SK-N-SH treated with all-trans-retinoic acid at 6 μM for 48 hours (cell line): ENCODE data around the gene CNN2.

Experiments
- ATAC-seq: fragments of 200-7000 bp; cut with Tn5 transposase; 3 replicates; pipeline ENCODE4 v1.9.1; 2020; ENCODE audit warnings: mild to moderate bottlenecking, moderate library complexity
- ARNTL ChIP-seq: fragments of 450-650 bp; formaldehyde crosslinking; IDR thresholded peaks from 2 replicates; pipeline ENCODE4 v1.5.0; 2020; ENCODE audit warnings: low read depth, mild to moderate bottlenecking, moderate library complexity, borderline replicate concordance
- CSDC2 ChIP-seq: fragments of 250-450 bp; sonication (Bioruptor Pico); IDR thresholded peaks from 2 replicates; pipeline ENCODE4 v1.5.0; 2020; ENCODE audit warnings: mild to moderate bottlenecking, moderate library complexity
- CSRNP3 ChIP-seq: fragments of 250-450 bp; sonication (Bioruptor Pico); IDR thresholded peaks from 2 replicates; pipeline ENCODE4 v1.5.1; 2021; ENCODE audit warnings: mild to moderate bottlenecking, moderate library complexity
- ESRRG ChIP-seq: fragments of 250-450 bp; sonication (Bioruptor Pico); IDR thresholded peaks from 2 replicates; pipeline ENCODE4 v1.6.1; 2021; ENCODE audit warnings: mild to moderate bottlenecking
- GLIS3 ChIP-seq: fragments of 250-450 bp; sonication (Bioruptor Pico); IDR thresholded peaks from 2 replicates; pipeline ENCODE4 v1.5.0; 2020; ENCODE audit warnings: mild to moderate bottlenecking, moderate library complexity
- ISL1 ChIP-seq: fragments of 250-450 bp; sonication (Bioruptor Pico); IDR thresholded peaks from 2 replicates; pipeline ENCODE4 v2.1.2; 2022; ENCODE audit warnings: mild to moderate bottlenecking, moderate library complexity
- OSR1 ChIP-seq: fragments of 250-450 bp; sonication (Bioruptor Pico); IDR thresholded peaks from 2 replicates; pipeline ENCODE4 v1.8.0; 2022; ENCODE audit warnings: moderate library complexity, mild to moderate bottlenecking, inconsistent platforms
- PATZ1 ChIP-seq: fragments of 250-450 bp; sonication (Bioruptor Pico); IDR thresholded peaks from 2 replicates; pipeline ENCODE4 v1.8.0; 2020; ENCODE audit warnings: mild to moderate bottlenecking, moderate library complexity, borderline replicate concordance
- POU6F1 ChIP-seq: fragments of 250-450 bp; sonication (Bioruptor Pico); IDR thresholded peaks from 2 replicates; pipeline ENCODE4 v1.8.0; 2021; ENCODE audit warnings: low read depth, mild to moderate bottlenecking, moderate library complexity, borderline replicate concordance
- PPARA ChIP-seq: fragments of 250-450 bp; sonication (Bioruptor Pico); IDR thresholded peaks from 2 replicates; pipeline ENCODE4 v1.5.0; 2020; ENCODE audit warnings: mild to moderate bottlenecking, borderline replicate concordance
- SNAI2 ChIP-seq: fragments of 250-450 bp; sonication (Bioruptor Pico); IDR thresholded peaks from 2 replicates; pipeline ENCODE4 v1.5.0; 2020; ENCODE audit warnings: mild to moderate bottlenecking, moderate library complexity
- TCF4 ChIP-seq: fragments of 250-450 bp; sonication (Bioruptor Pico); IDR thresholded peaks from 2 replicates; pipeline ENCODE4 v1.8.0; 2021; ENCODE audit warnings: mild to moderate bottlenecking, moderate library complexity, borderline replicate concordance
- TOX ChIP-seq: fragments of 250-450 bp; sonication (Bioruptor Pico); IDR thresholded peaks from 2 replicates; pipeline ENCODE4 v1.8.0; 2021; ENCODE audit warnings: mild to moderate bottlenecking, moderate library complexity, borderline replicate concordance
- ZC3H10 ChIP-seq: fragments of 250-450 bp; sonication (Bioruptor Pico); IDR thresholded peaks from 2 replicates; pipeline ENCODE4 v1.5.1; 2021; ENCODE audit warnings: mild to moderate bottlenecking, moderate library complexity
- ZFP3 ChIP-seq: fragments of 250-450 bp; sonication (Bioruptor Pico); IDR thresholded peaks from 2 replicates; pipeline ENCODE4 v1.5.0; 2020; ENCODE audit warnings: mild to moderate bottlenecking, moderate library complexity
- ZNF565 ChIP-seq: fragments of 450-650 bp; formaldehyde crosslinking; conservative IDR thresholded peaks from 2 replicates; pipeline ENCODE4 v1.5.0; 2020; ENCODE audit warnings: low read depth, mild to moderate bottlenecking, moderate library complexity
- ZNF70 ChIP-seq: fragments of 450-650 bp; formaldehyde crosslinking; IDR thresholded peaks from 2 replicates; pipeline ENCODE4 v1.5.0; 2020; ENCODE audit warnings: mild to moderate bottlenecking, moderate library complexity
- ZNF8 ChIP-seq: fragments of 450-650 bp; formaldehyde crosslinking; IDR thresholded peaks from 2 replicates; pipeline ENCODE4 v1.5.0; 2020; ENCODE audit warnings: mild to moderate bottlenecking, moderate library complexity
- TF ChIP-seq, protein P1 (sequence below): fragments of 250-450 bp; sonication (Bioruptor Pico); IDR thresholded peaks from 2 replicates; pipeline ENCODE4 v1.5.0; 2020; ENCODE audit warnings: mild to moderate bottlenecking, moderate library complexity
- TF ChIP-seq, protein P2 (sequence below): fragments of 250-450 bp; sonication (Bioruptor Pico); IDR thresholded peaks from 2 replicates; pipeline ENCODE4 v1.5.1; 2020; ENCODE audit warnings: low read depth, mild to moderate bottlenecking, moderate library complexity

Gene CNN2

DNA sequence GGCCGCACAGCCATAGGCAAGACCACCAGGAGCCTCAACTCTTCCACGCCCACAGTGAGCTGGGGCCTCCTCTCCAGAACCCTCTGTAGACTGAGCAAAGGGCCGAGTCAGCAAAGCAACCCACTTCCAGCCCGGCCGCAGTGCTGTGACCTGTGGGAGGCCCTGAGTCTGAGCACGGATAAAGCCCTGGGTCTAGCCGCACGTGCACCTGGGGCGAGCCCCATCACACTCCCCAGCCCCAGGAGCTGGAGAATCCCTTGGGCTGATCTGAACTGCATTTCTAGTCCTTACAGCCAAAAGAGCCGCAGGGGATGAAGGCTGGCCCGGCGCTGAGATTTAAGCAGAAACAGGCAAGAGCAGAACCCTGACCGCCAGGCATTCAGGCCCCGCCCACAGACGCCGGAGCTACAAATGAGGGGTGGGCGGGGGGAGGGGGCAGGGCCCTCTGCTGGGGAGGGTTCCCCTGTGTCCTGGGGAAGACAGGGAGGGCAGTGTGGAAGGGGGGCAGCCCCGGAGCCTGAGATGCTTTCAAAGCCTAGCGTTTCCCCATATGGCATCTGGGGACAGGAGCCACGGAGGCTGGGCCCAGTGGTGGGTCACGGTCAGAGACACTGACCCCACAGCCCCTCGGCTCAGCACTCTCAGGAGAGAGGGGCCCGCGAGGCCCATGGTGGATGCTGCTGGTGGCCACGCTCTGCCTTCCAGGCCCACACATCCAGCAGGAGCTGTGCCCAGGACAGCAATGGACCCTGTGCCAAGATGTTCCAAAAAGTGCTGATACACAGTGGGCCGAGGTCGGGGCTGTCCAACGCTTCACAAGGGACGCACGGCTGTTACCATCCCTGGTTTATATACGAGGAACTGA lies 10.4 kb upstream of the CNN2 start:
- ATAC-seq, result no peak
- TF ChIP-seq PATZ1 (CRISPR knock-in tag) (no peak), ZNF70 (CRISPR knock-in tag) (no peak), ESRRG (CRISPR knock-in tag) (no peak), ZNF8 (no peak)
- TF ChIP-seq, protein P1, sequence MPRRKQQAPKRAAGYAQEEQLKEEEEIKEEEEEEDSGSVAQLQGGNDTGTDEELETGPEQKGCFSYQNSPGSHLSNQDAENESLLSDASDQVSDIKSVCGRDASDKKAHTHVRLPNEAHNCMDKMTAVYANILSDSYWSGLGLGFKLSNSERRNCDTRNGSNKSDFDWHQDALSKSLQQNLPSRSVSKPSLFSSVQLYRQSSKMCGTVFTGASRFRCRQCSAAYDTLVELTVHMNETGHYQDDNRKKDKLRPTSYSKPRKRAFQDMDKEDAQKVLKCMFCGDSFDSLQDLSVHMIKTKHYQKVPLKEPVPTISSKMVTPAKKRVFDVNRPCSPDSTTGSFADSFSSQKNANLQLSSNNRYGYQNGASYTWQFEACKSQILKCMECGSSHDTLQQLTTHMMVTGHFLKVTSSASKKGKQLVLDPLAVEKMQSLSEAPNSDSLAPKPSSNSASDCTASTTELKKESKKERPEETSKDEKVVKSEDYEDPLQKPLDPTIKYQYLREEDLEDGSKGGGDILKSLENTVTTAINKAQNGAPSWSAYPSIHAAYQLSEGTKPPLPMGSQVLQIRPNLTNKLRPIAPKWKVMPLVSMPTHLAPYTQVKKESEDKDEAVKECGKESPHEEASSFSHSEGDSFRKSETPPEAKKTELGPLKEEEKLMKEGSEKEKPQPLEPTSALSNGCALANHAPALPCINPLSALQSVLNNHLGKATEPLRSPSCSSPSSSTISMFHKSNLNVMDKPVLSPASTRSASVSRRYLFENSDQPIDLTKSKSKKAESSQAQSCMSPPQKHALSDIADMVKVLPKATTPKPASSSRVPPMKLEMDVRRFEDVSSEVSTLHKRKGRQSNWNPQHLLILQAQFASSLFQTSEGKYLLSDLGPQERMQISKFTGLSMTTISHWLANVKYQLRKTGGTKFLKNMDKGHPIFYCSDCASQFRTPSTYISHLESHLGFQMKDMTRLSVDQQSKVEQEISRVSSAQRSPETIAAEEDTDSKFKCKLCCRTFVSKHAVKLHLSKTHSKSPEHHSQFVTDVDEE (CRISPR knock-in tag), result no peak

GRCh38 chr19:1016647-1017114 lies 9.7 kb upstream of the CNN2 start:
- TF ChIP-seq PATZ1 (CRISPR knock-in tag), result no peak
- no peak for TF ChIP-seq ZC3H10 (CRISPR knock-in tag)
- TF ChIP-seq ARNTL (CRISPR knock-in tag), result no peak
- TF ChIP-seq GLIS3 (CRISPR knock-in tag), result no peak
- TF ChIP-seq SNAI2, result no peak
- TF ChIP-seq ZNF70 (CRISPR knock-in tag), result no peak
- TF ChIP-seq ZFP3 (CRISPR knock-in tag), result no peak
- no peak for TF ChIP-seq OSR1
- no peak for TF ChIP-seq CSDC2
- TF ChIP-seq ZNF565 (CRISPR knock-in tag), result no peak
- no peak for TF ChIP-seq POU6F1 (CRISPR knock-in tag)
- TF ChIP-seq CSRNP3 (CRISPR knock-in tag), result no peak
- TF ChIP-seq TCF4 (CRISPR knock-in tag), result no peak
- TF ChIP-seq, protein P2, sequence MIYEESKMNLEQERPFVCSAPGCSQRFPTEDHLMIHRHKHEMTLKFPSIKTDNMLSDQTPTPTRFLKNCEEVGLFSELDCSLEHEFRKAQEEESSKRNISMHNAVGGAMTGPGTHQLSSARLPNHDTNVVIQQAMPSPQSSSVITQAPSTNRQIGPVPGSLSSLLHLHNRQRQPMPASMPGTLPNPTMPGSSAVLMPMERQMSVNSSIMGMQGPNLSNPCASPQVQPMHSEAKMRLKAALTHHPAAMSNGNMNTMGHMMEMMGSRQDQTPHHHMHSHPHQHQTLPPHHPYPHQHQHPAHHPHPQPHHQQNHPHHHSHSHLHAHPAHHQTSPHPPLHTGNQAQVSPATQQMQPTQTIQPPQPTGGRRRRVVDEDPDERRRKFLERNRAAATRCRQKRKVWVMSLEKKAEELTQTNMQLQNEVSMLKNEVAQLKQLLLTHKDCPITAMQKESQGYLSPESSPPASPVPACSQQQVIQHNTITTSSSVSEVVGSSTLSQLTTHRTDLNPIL (CRISPR knock-in tag), result no peak
- no peak for TF ChIP-seq PPARA (CRISPR knock-in tag)
- no peak for TF ChIP-seq TOX
- no peak for TF ChIP-seq ISL1 (CRISPR knock-in tag)
- TF ChIP-seq, all 23 proteins: peak for 0
- ATAC-seq, result no peak
